ENCODE measurements around the gene NUP93.
"Not testable (repeated sequence)": the region's sequence is repeated elsewhere in the genome, so short reads cannot be mapped to it uniquely, and the experiment has no call there.

NUP93 gene

DNA sequence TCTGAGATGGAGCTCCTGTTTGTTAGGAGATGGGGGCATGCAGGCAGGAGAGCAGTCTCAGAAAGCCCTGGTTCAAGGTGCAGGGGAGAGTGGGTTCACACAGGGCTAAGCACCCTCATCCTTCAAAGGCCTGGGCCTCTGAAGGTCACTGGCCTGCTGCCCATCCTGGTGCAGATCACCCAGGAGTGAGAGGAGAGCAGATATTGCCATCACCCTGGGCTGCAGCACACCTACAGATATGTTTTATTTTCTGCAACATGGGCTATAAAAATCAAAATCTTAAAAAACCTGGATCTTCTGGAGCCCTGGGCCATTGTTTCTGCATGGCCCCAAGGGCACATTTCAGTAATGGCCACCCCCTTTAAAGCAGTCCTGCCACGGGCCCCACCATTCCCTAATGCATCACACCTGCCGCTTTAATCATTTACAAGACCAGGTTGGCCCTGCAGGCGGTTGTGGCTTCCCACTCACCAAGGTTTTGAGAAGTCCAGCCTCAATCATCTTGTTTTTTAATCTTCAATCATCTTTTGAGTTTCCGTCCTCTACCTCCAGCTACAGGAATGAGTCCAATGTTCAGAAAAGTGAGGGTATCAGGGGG, 20.4 kb upstream of the NUP93 start:
- no peak for DNase-seq

DNA sequence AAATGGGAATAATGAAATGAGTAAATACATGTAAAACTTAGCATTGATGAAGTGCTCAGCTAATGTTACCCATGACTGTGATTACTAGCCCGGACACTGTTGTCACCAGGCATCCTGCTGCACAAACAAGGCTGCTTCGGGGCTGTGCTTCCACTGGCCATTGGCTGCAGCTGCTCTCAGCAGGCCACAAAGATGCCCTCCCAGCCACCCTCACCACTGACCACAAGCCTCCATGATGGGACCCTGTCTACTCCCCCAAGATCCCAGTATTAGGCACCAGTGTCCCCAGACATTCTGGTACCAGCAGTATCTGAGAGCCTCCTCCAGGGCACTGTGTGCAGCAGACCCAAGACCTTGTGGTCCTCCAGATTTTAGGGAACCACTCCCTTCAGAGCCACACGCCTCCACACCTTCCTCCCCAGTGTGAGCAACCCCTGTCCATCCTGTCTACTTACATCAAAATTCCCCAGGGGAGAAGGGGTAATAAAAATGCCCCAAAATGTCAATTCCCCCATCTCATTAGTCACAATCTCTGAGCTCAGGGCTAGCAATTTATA, 19.7 kb upstream of the NUP93 start:
- no peak for DNase-seq

DNA sequence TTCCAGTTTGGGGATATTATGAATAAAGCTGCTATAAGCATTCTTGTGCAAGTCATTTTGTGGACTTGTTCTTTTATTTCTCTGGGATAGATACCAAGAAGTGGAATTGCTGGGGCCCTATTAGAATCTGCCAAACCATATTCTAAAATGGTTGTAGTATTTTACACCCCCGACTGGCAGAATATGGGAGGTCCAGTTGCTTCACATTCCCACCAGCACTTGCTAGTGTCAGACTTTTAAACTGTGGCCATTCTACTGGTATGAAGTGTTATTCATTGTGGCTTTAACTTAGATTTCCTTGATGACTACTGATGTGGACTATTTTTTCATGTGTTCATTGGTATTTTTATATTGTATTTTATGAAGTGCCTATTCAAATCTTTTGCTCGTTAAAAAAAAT, 18.1 kb upstream of the NUP93 start:
- DNase-seq: no peak

DNA sequence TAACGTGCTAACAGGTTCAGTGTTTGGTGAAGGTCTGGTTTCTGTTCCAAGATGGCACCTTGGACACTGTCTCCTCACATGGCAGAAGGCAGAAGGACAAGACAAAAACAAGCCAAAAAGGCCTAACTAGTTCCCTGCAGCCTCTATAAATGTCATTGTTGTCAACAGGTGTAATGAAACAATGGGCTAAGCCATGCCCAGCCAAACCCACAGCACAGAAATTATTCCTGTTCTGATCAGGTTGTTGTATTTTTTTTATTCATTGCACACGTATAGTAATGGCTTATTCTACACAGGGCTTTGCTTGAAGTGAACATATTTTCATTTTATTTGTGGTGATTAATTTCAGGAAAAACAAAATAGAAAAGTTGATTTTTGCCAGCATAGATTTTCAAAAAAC, 16.1 kb upstream of the NUP93 start:
- DNase-seq: no peak

DNA sequence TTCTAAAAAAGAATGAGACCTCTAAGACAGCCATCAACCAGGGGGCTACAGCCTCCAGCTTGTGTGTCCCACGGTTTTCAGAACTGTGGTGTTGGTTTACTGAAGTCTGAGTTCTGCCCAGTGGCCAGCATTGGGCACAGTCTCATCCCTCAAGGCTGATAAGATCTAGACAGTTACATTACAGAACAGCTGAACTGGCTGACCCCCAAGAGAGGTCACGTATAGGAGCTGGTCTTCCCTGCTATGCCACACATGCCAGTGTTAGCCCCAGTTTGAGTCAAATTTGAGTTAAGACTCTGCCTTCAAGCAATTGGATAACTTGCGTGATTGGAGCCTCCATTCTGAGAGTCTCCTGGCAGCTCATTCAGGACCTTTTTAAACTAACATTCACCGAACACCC, 14.8 kb upstream of the NUP93 start:
- no peak for DNase-seq

DNA sequence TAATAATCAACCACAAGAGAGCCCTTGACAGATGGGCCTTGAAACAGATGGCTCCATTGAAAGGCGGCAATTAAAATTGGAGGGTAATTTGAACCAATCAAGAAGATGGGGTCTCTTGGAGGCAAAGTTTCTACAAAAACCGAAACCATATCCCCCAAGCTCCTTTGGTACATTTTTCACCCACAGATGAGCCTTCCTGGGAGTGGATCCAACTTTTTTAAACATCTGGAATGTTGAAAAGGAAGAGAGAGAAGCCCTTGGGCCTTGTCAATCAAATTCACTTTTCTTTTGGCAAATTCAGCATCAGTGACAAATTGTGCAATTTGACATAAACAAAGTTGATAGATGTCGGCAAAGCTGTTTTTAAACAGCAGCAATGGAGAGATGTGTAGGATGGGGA, 13.2 kb upstream of the NUP93 start:
- DNase-seq: no peak

DNA sequence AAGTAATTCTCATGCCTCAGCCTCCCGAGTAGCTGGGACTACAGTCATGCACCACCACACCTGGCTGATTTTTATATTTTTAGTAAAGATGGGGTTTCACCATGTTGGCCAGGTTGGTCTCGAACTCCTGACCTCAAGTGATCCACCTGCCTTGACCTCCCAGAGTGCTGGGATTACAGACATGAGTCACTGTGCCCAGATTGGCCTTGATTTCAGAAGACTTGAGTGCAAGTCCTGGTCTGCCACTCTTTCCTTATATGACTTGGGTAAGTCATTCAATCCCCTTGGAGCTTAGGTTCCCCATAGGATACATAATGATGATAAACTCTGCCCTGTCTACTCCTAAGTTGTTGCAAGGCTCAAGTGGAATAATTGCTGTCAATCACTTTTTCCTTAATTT, 12.4 kb upstream of the NUP93 start:
- DNase-seq: not testable (repeated sequence)

DNA sequence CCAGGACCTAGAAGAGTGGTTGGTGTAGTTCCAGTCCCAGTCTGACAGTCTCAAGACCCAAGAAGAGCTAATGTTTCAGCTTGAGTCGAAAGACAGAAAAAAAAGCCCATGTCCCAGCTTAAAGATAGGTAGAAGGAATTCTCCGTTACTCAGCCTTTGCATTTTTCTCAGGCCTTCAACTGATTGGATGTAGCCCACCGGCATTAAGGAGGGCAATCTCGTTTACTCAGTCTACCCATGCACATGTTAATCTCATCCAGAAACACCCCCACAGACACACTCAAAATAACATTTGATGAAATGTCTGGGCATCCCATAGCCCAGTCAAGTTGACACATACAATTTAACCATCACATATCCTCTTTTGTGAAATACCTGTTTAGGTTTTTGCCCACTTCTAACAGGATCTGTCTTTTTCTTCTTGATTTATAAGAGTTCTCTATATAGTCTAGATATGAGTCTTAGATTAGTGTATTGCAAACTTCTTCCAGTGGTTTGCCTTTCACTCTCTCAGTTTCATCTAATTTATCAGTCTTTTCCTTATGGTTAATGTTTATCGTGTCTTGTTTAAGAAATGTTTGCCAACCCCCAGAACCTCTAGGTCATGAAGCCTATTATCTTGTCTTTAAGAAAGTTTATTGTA, 7.6 kb upstream of the NUP93 start:
- DNase-seq: no peak

DNA sequence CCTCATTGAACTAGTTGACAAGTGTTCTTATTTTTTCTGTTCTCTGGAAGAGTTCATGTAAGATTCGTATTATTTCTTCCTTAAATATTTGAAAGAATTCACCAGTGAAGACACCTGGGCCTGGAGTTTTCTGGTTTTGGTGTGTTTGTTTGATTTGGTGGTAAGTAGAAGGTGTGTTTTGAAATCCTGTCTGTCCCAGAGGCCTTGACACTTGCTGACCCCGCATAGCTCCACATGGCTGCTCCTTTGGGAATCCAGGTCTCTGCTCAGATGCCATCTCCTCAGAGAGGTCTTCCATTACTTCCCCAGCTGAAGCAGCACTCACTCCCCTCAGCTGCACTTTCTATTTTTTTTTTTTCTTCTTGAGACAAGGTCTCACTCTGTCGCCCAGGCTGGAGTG, 5.7 kb upstream of the NUP93 start:
- DNase-seq: no peak

DNA sequence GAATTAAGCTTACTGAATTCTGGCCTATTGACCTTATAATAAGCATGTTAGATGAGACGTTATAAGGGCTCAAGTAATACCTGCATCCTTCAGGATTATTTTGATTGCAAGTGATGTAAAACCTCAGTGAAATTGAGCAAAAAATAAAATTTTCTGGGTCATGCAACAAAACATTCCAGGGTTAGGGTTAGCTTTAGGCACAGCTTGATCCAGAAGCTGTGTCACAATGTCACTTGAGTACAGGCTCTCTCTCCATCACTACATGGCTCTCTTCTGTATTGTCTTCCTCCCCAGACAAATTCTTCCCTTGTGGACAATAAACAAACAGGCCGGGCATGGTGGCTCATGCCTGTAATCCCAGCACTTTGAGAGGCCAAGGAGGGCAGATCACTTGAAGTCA, 3.6 kb upstream of the NUP93 start:
- no peak for DNase-seq

DNA sequence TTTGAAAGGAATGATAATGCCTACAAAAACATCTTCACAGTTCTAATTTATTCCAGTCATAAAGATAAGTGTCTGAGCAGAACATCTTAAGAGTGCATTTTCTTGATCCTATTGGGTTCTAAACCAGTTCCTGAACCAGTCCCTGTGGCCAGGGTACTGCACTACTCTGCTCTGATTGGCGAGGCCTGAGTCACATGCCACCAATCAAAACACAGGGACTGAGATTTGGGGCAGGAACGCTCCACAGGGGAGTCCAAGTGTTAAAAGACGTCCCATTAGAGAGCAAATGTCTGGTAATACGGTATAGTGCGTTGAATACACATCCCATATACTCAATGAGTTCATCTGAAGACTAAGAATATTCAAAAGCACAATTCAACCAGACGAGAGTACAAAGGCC, 3.0 kb upstream of the NUP93 start:
- DNase-seq: no peak

DNA sequence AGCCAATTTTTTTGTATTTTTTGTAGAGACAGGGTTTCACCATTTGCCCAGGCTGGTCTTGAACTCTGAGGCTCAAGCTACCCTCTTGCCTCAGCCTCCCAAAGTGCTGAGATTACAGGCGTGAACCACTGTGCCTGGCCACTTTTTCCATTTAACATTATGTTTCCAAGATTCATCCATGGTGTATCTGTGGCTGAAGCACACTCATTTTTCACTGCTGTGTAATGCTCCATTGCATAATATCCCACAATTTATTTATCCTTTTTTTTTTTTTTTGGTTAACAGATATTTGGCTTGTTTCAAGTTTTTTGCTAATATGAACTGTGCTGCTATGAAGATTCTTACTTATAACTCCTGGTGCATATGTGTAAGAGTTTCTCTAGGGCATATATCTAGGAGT, 1.9 kb upstream of the NUP93 start:
- no peak for DNase-seq

DNA sequence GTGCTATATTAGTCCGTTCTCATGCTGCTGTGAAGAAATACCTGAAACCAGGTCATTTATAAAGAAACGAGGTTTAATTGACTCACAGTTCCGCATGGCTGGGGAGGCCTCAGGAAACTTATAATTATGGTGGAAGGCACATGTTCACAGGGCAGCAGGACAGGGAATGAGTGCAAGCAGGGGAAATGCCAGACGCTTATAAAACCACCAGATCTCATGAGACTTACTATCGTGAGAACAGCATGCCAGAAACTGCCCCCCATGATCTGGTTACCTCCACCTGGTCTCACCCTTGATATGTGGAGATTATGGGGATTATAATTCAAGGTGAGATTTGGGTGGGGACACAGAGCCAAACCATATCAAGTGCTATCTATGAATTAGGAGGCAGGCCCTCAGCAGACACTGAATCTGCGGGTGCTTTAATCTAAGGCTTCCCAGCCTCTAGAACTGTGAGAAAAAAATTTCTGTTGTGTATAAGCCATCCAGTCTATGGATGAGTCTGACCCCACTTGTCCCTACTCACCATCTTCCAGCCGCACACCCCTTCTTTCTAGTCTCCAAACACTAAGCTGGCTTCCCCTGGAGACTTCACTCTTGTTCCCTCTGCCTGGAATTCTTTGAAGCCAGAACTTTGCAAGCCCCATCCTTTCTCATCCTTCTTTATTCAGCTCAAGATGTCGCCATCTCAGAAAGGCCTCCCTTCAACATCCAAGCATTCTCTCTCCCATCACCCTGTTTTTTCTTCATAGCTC, 772 bp upstream of the NUP93 start:
- no peak for DNase-seq

DNA sequence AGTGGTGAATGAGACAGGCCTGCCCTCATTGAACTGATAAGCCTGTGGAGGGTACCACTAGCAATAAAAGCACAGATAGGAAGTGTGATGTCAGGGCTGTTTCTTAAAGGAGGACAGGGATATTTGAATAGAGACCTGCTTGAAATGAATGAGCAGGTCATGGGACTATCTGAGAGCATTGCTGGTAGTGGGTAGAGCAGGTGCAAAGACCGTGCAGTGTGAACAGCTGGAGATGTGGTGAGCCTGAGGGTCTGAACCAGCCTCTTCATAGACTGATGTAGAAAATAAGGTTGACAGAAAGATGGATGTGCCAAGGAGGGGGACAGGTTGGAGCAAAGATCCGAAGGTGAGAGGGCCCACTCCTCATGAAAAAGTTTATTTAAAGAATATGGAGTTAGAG, 2.4 kb downstream of the NUP93 start:
- DNase-seq: no peak

DNA sequence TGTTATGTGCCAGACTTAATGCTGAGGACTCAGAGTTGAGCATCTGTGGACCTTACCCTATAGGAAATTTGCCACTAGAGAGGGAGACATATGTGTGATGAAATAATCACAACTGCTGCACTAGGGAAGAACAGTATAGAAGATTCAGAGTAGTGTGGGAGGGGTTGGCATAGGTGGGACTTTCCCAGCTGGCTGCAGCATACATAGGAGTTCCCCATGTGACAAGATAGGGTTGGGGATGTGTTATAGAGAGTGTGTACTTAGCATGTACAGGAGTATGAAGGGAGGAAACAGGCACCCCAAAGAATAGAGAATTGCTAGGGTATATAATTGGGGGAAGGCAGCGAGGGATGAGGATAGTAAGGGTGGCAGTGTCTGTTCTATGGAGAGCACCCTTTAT, 2.9 kb downstream of the NUP93 start:
- no peak for DNase-seq

DNA sequence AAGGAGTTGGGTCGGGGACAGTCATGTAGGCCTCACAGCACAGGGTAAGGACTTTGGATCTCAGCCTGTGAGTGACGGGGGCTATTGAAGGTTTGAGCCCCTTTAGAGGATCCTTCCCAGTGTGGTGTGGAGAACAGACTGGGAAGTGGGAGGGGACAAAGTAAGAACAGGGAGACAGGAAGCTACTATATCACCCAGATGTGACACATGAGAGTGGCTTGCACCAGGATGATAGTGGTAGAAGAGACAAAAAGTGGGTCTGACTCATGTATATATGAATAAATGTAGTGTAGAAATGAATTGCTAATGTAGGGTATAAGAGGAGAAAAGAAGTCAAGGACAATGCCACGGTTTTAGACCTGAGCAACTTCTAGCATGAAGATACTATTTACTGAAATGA, 4.5 kb downstream of the NUP93 start:
- no peak for DNase-seq

DNA sequence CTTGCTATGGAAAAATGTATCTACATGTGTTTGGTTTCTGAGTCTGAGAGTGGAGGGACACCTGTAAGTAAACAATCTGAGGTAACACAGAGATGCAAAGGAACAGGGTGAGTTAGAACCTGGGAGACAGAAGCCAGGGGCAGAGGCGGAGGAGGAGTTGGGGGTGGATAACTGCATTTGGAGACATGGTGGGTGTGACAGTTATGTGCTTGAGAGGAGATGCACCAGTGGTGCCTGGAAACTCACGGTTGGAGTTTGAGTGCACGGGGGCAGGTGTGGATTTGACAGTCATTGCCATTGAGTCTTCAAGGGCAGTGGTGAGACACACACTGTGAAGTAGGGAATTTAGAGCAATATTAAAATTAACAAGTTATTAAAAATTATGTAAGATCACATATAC, 6.5 kb downstream of the NUP93 start:
- no peak for DNase-seq

DNA sequence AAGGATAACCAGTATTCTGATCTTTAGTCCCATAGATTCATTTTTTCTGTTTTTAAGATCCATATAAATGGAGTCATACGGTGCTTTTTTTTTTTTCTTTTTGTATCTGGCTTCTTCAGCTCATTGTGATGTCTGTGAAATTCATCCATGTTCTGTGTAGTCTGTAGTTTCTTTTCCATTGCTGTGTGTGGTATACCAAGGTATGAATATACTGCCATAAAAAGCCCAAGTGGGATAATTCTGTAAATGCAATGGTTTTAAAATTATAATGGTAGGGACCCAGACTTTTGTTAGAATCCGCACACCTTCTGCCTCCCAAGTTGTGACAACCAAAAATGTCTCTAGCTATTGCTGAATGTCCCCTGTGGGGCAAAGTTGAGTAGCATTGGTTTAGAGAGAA, 7.6 kb downstream of the NUP93 start:
- DNase-seq: no peak

DNA sequence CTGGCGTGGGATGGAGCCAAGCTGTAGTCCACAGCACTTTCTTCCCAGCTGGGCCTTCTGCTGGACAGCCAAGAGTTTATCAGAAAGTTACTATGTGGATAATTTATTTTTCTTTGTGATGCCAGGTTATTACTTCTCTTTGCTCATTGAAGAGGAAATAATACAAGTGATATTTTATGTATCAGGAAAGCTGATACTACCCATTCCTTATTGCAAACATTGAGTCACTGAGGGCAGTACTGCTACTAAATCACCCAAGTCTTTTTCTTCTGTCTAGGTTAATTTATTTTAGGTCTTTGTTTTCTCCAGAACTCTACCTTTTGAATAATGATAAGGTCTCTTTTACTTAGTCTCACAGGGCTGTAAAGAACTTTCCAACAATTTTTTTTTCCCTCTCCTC, 8.3 kb downstream of the NUP93 start:
- DNase-seq: no peak

DNA sequence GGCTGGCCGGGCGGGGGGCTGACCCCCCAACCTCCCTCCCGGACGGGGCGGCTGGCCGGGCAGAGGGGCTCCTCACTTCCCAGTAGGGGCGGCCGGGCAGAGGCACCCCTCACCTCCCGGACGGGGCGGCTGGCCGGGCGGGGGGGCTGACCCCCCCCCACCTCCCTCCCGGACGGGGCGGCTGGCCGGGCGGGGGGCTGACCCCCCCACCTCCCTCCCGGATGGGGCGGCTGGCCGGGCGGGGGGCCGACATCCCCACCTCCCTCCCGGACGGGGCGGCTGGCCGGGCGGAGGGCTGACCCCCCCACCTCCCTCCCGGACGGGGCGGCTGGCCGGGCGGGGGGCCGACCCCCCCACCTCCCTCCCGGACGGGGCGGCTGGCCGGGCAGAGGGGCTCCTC, 9.4 kb downstream of the NUP93 start:
- DNase-seq: not testable (repeated sequence)

DNA sequence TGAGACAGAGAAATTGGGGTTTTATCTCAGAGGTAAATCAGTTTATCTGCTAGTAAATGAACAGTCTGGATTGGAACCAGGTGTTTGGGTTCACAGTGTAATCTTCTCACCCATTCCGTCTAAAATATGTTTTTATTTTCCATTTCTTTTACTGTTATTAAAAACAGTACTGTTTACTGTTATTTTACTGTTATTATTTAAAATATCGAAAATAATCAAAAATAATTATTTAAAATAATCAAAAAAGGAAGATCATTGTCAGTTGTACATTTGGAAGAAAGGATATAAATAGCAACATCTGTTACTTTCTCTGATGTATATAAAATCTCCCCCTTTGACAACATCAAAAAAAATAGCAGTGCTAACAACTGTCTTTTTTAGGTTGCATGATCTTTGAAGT, 11.5 kb downstream of the NUP93 start:
- DNase-seq: no peak

DNA sequence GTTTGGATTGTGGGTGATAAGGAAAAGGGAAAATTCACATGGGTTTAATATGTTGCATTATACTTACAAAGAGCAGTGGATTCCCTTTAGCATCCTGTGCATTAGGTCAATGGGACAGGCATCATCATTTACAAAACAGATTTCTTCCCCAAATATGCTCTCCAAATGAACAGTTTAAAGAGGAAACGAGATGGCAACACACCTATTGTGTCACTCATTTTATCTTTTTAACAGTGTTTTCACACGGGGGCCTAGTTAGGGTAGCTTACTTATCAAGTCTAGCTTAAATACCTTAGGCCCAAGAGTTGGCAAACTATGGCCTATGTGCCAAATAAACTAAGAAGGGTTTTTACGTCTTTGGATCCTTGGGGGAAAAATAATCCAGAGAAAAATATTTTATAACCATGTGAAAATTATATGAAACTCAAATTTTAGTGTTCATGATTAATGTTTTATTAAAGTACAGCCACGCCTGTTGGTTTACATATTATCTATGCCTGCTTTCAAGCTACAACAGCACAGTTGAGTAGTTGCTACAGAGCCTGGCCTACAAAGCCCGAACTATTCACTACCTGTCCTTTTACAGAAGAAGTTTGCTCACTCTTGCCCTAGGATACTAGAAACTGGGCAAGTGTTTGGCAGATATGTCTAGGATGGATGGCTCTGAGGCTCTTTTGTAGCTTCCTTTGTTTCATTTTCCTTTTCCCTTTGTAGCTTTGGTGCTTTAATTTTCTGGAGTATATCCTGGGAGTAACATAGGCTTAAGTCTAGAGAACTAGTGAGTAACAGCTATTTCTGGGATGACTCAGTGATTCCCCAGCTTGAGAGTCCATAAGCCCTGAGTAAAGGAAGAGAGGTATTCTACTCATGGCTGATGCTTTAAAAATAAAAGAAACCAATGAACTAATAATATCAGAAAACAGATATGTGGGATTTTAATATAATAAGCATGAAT, 12.4 kb downstream of the NUP93 start:
- no peak for DNase-seq

DNA sequence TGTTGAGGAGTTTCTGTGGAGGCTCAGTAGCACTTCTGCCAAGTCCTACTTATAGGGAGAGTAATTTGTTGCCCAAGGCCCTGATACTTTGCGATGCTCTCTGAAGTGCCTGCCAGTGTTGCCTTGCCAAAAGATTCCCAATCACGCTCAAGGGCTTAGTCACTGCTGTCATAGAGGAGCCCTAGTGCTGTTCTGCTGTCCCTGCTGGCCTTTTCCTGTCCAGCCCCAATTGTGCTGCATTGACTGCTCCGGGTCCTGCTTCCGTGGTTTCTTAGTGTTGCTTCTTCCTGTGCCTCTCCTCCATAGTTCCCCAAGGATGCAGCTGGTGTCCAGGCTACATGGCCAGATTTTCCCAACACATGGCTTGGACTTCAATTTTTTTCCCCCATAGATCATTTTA, 13.9 kb downstream of the NUP93 start:
- no peak for DNase-seq
